Activated CD4-positive, alpha-beta T cell treated with anti-CD3 and anti-CD28 coated beads, Interleukin-2, amount 10 ng/mL, durations not matched to agents 24 days and 14 days (primary cell): Measurements from ENCODE around the gene COL23A1. TPM values are rescaled to one million over a fixed set of nuclear protein-coding genes. Genes with fewer than 3 reads are reported as not detected.

Experiments used
- DNase-seq: peaks from one replicate; pipeline ENCODE4 v3.0.0; 2022
- H3K27ac Mint-ChIP-seq: one replicate; pipeline ENCODE4 v1.8.0; 2022; ENCODE audit warnings: mild to moderate bottlenecking, mixed read lengths
- H3K27me3 Mint-ChIP-seq: one replicate; pipeline ENCODE4 v1.8.0; 2022; ENCODE audit warnings: mixed read lengths
- H3K36me3 Mint-ChIP-seq: one replicate; pipeline ENCODE4 v1.8.0; 2022; ENCODE audit warnings: low read depth, mild to moderate bottlenecking, mixed read lengths
- H3K4me1 Mint-ChIP-seq: one replicate; pipeline ENCODE4 v1.8.0; 2021; ENCODE audit warnings: mixed read lengths
- H3K4me3 Mint-ChIP-seq: one replicate; pipeline ENCODE4 v1.8.0; 2022; ENCODE audit warnings: mild to moderate bottlenecking, moderate library complexity, mixed read lengths
- H3K9me3 Mint-ChIP-seq: one replicate; pipeline ENCODE4 v1.8.0; 2021; ENCODE audit warnings: mixed read lengths
- intact Hi-C: fragments of 100-400 bp; cut with micrococcal nuclease; formaldehyde crosslinking; loops from one replicate; pipeline ENCODE4 v1.15.1; 2023
- total RNA-seq: library from RNA; stranded (reverse); gene quantifications from 2 replicates; pipeline ENCODE4 v1.2.3, GENCODE V29; 2022

COL23A1 gene
- total RNA-seq, 1 donor from 2014 or later = 0.07 TPM

DNA sequence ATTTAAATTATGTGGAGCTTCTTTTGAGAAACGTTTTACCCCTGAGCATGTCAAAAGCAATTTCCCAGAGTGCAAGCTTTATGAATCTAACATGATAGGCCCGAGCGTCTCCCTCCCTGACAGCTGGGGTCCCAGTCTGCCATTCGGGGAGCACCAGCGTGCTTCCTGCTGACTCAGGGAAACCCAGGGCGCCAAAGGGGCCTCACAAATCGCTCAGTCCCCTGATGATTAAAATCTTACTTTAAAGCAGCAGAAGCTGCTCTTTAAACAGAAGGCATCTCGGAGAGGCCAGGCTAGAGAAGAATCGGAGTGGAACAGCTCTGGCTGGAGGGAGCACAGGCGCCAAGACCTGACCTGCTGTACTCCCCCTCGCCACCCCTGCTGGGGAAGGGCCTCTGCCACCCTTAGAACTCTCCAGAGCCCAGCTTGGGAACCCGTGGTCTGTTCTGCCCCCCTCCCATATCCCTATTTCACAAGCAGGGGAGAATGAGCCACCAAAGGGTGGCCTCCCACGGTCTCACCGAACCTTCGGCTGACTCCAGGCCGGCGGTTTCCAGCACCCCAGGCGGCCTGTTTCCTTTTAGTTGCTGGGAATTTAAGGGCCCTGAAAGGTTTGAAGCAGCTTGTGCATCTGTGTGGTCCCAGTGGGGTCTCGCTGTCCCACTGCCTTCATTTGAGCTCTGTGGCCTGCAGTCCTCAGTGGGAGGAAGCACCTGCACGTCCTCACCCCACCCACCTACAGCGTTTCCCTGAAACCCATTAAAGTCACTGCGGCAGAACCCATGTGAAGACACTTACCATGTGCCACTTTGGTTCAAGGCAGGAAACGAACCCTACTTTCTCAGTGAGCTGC, 147.6 kb downstream of the COL23A1 start:
- intact Hi-C loops = no loop called here
- H3K36me3 Mint-ChIP-seq = no peaks in the 10 kb centered on the region
- no peak overlapping the region for H3K4me3 Mint-ChIP-seq
- H3K27me3 Mint-ChIP-seq = peaks cover 2% of the 10 kb centered on the region
- H3K4me1 Mint-ChIP-seq = no peaks in the 10 kb centered on the region
- no peaks in the 10 kb centered on the region for H3K9me3 Mint-ChIP-seq
- DNase-seq = no peak
- no peak overlapping the region for H3K27ac Mint-ChIP-seq

DNA sequence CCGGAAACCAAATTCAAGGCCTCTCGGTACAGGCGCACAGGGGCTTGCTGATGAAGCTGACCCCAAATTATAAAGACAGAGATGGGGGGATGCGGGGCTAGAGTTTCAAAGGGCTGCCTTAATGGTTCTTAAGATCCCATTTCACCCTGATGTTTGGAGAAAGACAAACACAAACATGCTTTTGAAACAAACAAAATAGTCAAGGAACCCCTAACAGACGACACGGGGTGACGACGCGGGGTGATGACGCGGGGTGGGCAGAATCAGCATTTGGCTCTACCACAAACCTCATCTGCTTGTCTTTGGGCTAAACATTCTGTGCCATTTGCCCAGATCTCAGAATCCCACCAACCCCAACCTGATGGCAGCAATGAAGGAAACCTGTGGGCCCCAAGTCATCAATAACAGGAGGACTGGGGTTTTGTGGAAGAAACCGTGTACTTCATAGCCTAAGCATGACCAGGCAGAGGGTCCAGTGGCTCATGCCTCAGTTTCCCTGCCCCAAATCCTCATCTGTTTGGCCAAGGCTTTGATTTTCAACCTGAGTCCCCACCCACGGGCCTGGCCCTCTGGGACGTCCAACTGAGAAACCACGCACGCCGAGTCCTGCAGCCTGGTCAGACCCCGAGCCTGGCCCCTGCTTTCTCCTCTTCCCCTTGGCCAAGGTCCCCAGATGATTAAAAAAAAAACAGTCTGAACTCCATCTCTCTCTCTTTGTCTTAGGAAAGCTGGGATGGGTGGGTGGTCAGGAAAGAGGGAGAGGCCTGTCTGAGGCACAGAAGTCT, 148.5 kb downstream of the COL23A1 start:
- DNase-seq = no peak
- intact Hi-C loops = no loop called here
- Mint-ChIP-seq H3K4me1 (no peaks in the 10 kb centered on the region), H3K9me3 (no peaks in the 10 kb centered on the region), H3K4me3 (no peak overlapping the region), H3K27ac (no peak overlapping the region), H3K27me3 (peaks cover 2% of the 10 kb centered on the region), H3K36me3 (no peaks in the 10 kb centered on the region)

DNA sequence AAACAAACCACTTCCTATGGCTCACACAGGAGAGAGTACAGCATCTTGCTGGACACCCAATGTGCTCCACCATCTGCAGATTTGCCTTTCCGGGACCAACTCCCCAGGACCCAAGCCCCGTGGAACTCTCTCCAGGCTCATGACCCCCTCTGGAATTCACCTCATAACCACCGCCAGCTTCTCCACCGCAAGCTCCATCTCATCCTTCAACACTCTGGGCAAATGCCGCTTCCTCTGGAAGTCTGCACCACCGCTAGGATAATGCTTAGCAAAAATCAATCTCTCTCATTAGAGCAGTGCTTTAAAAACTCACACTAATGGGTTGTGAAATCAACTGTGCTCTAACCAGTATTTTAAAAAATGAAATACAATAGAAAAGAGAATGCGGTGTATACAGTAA, 150.0 kb downstream of the COL23A1 start:
- Mint-ChIP-seq H3K4me1 (no peaks in the 10 kb centered on the region), H3K27me3 (peaks cover 2% of the 10 kb centered on the region), H3K36me3 (no peaks in the 10 kb centered on the region), H3K9me3 (no peaks in the 10 kb centered on the region), H3K4me3 (no peak overlapping the region), H3K27ac (no peak overlapping the region)
- no peak for DNase-seq
- intact Hi-C loops = no loop called here

DNA sequence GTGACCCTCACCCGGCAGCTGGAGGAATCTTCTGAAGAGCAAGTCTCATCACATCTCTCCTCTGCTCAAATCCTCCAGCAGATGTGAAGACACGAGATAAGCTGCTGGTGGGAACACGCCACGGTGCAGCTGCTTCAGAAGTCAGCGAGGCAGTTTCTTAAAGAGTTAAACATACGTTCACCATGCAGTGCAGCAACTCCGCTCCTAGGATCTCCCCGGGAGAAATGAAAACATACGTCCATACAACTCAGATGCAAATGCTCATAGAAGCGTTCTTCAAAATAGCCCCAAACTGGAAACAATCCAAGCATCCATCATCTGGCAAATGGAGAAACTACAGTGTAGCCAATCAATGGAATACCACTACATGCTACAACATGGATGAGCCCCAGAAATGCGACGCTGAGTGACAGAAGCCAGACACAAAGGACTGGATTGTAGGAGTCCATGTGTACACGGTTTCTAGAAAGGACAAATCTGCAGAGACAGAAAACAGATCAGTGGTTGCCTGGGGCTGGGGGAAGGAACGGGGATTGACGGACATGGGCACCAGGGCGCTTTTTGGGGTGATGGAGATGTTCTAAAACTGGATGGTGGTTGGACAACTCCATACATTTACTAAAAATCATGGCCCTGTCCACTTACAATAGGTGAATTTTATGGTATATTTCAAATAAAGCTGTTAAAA, 150.6 kb downstream of the COL23A1 start:
- no peak for DNase-seq
- Mint-ChIP-seq H3K27ac (no peak overlapping the region), H3K4me1 (no peaks in the 10 kb centered on the region), H3K36me3 (no peaks in the 10 kb centered on the region), H3K9me3 (no peaks in the 10 kb centered on the region), H3K4me3 (no peak overlapping the region), H3K27me3 (peaks cover 2% of the 10 kb centered on the region)
- intact Hi-C loops = no loop called here

DNA sequence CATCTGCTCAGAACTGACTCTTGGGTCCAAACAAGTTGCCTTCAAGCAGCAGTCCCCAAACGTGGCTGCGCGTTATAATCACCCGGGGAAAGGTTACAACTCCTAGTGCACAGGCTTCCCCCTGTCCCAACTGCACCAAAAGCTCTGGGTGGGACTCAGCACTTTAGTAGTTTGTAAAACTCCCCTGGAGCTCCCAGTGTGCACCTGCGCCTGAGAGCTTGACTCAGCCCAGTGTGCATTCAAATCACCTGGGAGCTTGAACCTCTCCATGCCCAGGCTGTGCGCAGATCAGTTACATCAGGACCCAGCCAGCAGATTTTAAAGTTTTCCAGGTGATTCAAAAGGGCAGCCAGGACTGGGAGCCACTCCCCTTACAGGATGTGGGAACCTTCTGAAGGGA, 151.4 kb downstream of the COL23A1 start:
- no peak for DNase-seq
- Mint-ChIP-seq H3K36me3 (no peaks in the 10 kb centered on the region), H3K4me1 (no peaks in the 10 kb centered on the region), H3K4me3 (no peak overlapping the region), H3K27me3 (no peaks in the 10 kb centered on the region), H3K9me3 (no peaks in the 10 kb centered on the region), H3K27ac (no peak overlapping the region)
- intact Hi-C loops = no loop called here

DNA sequence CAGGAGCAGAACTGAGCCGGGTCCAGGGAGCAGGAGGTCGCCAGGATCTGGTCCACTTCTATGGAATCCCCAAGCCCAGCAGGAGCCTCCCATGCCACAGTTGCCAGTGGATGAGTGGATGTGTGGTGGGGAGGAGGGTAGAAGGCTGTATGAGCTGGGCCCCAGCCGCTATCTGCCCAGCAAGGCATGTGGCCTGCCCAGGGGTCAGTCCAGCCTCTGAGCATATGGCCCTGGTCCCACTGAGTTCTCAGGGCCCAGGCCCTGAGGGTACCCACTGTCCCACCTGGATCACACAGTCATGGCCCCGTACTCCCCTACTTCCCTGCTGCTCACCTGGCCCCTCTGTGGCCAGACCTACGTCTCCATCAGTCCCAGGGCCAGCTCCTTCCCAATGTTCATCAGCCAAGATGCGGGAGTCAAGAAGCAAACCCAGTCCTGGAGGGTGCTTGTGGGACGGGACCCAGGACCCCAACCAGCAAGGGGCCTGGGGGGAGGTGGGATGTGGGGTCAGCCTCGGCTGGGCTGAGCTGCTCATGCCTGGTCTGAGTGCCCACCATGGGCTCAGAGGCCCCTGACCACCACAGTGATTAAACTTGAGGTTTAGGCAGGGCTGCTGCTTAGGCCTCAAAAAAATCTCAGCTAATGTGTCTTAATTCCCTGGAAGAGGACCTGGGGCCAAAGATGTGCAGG, 152.7 kb downstream of the COL23A1 start:
- no peak overlapping the region for H3K27ac Mint-ChIP-seq
- H3K9me3 Mint-ChIP-seq = no peaks in the 10 kb centered on the region
- DNase-seq = no peak
- no peaks in the 10 kb centered on the region for H3K36me3 Mint-ChIP-seq
- H3K27me3 Mint-ChIP-seq = no peaks in the 10 kb centered on the region
- intact Hi-C loops = no loop called here
- no peaks in the 10 kb centered on the region for H3K4me1 Mint-ChIP-seq
- no peak overlapping the region for H3K4me3 Mint-ChIP-seq

DNA sequence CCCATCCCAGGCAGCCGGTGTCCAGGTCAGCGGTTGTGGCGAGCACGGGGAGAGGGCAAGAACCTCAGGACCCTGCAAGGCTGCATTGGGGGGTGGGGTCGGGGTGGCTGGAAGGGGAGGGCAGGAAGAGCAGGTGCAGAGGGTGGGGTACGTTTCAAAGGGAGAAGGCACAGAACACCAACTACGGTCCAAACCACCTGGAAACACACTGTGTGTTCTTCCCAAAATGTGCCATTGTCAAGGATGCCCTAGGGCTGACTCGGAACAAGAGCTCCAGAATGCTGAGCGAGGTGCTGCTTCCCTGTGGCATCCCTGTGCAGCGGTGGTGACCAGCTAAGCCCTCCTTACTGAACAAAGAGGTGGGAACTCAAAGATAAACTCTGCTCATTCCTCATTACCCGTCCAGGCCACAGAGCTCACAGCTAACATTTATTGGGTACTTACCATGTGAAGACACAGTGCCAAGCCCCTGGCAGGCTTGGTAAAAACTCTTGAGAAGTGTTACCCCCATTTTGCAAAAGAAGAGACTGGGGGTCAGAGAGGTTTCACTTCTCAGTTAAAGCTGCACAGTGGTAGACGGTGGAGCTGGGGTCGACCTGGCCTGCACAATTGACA, 153.8 kb downstream of the COL23A1 start:
- no peaks in the 10 kb centered on the region for H3K36me3 Mint-ChIP-seq
- no peak for DNase-seq
- no peaks in the 10 kb centered on the region for H3K4me1 Mint-ChIP-seq
- H3K9me3 Mint-ChIP-seq = no peaks in the 10 kb centered on the region
- intact Hi-C loops = no loop called here
- no peak overlapping the region for H3K27ac Mint-ChIP-seq
- H3K27me3 Mint-ChIP-seq = no peaks in the 10 kb centered on the region
- H3K4me3 Mint-ChIP-seq = no peak overlapping the region

DNA sequence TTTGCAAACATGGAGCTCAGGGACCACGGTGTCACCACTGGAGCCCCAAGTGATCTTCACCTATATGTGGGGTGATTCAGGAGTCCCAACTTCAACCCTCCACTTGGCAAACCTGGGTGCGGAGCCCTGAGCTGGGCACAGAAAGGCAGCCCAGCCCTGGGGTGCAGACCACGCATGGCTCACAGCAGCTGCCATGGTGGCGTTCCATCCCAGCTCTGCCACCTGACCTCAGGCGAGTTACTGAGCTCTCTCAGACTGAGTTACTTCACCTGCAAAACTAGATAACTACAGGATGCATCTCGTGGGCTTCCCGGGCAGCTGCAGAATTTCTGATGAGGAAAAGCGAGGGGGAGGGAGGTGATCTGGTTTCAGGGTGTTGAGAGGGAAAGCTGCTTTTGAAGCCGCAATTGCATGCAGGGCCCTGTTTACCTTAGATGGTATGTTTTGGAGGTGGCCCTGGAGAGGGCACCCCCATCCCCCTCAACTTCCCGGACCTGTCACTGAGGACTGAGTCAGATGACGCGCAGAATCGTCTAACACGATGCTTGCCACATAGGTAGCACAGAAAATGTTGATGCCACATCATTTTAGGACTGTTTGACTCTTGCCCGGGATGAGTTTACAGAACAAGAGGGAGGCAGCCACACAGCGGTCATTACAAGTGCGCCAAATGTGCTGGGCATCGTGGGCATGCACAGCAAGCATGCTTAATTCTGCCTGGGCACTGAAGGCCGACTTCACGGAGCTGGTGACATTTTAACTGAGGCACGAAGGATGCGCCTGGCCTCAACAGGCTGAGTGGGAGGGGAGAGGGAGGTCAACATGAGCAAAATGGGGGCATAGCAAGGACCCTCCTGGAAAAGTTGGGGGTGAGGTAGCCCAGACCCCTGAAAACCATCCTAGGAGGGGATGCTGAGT, 154.6 kb downstream of the COL23A1 start:
- no peaks in the 10 kb centered on the region for H3K4me1 Mint-ChIP-seq
- DNase-seq = no peak
- no peaks in the 10 kb centered on the region for H3K27me3 Mint-ChIP-seq
- no peaks in the 10 kb centered on the region for H3K36me3 Mint-ChIP-seq
- no peak overlapping the region for H3K27ac Mint-ChIP-seq
- H3K4me3 Mint-ChIP-seq = no peak overlapping the region
- no peaks in the 10 kb centered on the region for H3K9me3 Mint-ChIP-seq
- intact Hi-C loops = no loop called here

DNA sequence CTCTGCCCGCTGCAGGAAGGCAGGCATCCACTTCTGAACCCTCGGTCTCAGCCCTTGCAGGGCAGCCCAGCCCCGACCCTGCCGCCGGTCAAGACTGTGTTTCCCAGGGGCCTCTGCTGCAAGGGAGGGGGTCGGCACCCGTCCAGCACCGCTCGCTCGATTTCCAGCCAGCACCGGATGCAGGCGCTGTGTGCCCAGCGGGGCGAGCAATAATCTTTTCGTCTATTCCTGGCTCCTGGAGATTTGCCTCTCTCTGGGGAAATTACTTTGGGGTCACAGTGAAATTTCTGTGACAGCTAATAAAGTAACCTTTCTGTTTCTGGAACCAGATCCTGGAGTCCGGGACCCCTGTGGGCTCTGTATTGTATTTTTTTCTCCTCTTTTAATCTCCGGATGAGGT, 155.3 kb downstream of the COL23A1 start:
- DNase-seq = no peak
- no peaks in the 10 kb centered on the region for H3K36me3 Mint-ChIP-seq
- H3K27me3 Mint-ChIP-seq = no peaks in the 10 kb centered on the region
- H3K4me3 Mint-ChIP-seq = no peak overlapping the region
- no peaks in the 10 kb centered on the region for H3K4me1 Mint-ChIP-seq
- intact Hi-C loops = no loop called here
- H3K9me3 Mint-ChIP-seq = no peaks in the 10 kb centered on the region
- no peak overlapping the region for H3K27ac Mint-ChIP-seq

DNA sequence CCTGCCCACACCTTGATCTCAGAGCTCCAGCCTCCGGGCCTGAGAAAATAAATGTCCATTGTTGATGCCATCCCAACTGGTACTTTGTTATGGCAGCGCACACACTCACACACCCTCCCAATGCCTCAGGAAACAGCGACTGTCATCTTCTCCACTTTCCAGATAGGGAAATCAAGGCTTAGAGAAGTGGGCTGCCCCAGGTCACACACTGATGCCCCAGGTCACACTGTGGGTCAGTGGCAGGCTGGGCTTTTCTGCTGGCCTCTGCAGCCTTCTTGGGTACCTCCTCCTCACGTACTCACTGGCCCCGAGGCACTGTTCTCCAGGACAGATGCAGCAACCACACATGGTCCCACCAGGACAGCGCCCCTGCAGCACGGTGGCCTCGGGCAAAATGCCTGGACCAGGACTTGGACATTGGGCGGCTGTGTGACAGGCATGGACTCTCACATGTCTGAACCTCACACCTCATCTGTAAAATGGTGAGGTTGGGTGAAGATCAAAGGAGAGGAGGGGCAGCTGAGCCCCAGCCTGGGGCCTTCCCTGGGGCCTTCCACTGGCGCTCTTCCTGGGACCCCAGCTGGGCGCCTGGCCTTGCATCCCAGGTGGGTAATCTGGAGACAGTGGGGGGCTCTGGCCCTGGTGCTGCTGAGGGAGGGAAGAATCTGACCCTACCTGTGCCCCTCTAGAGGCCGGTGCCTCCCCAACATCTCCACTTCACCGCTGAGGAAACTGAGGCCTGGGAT, 156.0 kb downstream of the COL23A1 start:
- intact Hi-C loops = no loop called here
- Mint-ChIP-seq H3K9me3 (no peaks in the 10 kb centered on the region), H3K27me3 (no peaks in the 10 kb centered on the region), H3K4me3 (no peak overlapping the region), H3K36me3 (no peaks in the 10 kb centered on the region), H3K27ac (no peak overlapping the region), H3K4me1 (no peaks in the 10 kb centered on the region)
- no peak for DNase-seq

DNA sequence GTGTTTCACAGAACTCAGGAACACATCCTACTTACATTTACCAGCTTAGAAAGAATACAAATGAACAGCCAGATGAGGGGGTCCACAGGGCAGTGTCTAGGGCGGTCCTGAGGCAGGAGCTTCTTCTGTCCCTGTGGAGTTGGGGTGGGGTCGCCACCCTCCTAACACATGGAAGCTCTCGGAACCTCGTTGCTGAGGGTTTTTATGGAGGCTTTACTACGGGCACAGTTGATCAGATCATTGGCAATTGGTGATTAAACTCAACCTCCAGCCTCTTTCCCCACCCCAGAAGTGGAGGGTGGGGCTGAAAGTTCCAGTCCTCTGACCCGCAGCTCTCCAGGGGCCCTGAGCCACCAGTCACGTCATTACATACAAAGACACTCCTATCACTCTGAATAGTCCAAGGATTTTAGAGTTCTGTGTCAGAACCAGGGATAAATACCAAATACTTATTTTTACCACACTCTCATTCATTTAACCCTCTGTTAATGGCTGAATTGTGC, 156.9 kb downstream of the COL23A1 start:
- Mint-ChIP-seq H3K36me3 (no peaks in the 10 kb centered on the region), H3K27ac (no peak overlapping the region), H3K9me3 (no peaks in the 10 kb centered on the region), H3K27me3 (no peaks in the 10 kb centered on the region), H3K4me1 (no peaks in the 10 kb centered on the region), H3K4me3 (no peak overlapping the region)
- intact Hi-C loops = no loop called here
- DNase-seq = no peak
